Measurements from ENCODE around the gene NPC2. TPM values are rescaled to one million over a fixed set of nuclear protein-coding genes. Genes with fewer than 3 reads are reported as not detected.

The NPC2 gene
- total RNA-seq, 1 donor from 2014 or later, result 246 TPM

- no peaks in the 10 kb centered on the region for H3K9me3 Mint-ChIP-seq (ENCODE audit: unreplicated experiment)
- no peak overlapping the region for H3K4me3 Mint-ChIP-seq (ENCODE audit: unreplicated experiment)
- DNase-seq (ENCODE audit: low spot score), result no peak
- no peak overlapping the region for H3K27ac Mint-ChIP-seq (ENCODE audit: unreplicated experiment)
- TF ChIP-seq, protein P1, sequence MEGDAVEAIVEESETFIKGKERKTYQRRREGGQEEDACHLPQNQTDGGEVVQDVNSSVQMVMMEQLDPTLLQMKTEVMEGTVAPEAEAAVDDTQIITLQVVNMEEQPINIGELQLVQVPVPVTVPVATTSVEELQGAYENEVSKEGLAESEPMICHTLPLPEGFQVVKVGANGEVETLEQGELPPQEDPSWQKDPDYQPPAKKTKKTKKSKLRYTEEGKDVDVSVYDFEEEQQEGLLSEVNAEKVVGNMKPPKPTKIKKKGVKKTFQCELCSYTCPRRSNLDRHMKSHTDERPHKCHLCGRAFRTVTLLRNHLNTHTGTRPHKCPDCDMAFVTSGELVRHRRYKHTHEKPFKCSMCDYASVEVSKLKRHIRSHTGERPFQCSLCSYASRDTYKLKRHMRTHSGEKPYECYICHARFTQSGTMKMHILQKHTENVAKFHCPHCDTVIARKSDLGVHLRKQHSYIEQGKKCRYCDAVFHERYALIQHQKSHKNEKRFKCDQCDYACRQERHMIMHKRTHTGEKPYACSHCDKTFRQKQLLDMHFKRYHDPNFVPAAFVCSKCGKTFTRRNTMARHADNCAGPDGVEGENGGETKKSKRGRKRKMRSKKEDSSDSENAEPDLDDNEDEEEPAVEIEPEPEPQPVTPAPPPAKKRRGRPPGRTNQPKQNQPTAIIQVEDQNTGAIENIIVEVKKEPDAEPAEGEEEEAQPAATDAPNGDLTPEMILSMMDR (IDR thresholded peaks at IDR 0.05; ENCODE audit: unreplicated experiment), result no peak
- H3K27me3 Mint-ChIP-seq (ENCODE audit: unreplicated experiment), result peaks cover 2% of the 10 kb centered on the region
- peaks cover 12% of the 10 kb centered on the region for H3K4me1 Mint-ChIP-seq (ENCODE audit: unreplicated experiment)
- no peaks in the 10 kb centered on the region for H3K36me3 Mint-ChIP-seq (ENCODE audit: low read depth, unreplicated experiment)
Observed at GRCh38 chr14:74490486-74490885, 2.6 kb downstream of the NPC2 start.

DNA sequence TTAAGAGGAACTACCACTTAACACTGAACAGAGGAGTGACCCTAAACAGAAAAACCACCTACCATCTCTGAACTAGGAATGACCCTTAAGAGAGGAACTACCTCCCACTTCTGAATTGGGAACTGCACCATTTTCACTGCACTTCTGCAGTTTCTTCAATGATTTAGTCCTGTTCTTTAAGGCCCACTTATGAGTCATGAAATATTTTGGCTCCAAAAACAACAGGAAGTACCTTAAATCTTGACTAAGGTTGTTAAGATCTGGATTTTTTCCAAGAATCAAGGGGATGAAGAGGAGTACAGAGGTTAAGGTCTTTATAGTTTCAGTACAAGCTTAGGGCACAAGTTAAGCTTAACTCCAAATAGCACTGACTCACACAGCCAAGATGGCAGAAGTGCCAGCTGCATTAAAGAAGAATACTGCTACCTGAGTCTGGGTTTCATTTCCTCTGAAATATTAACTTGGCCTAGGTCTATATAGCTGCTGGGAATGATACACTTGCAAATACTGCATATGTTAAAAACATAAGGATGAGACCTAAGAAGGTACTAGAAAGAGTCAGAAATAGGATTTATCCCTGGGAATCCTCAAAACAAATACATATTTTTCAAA lies 4.2 kb downstream of the NPC2 start:
- peaks cover 2% of the 10 kb centered on the region for H3K27me3 Mint-ChIP-seq (ENCODE audit: unreplicated experiment)
- no peak overlapping the region for H3K4me3 Mint-ChIP-seq (ENCODE audit: unreplicated experiment)
- H3K27ac Mint-ChIP-seq (ENCODE audit: unreplicated experiment), result no peak overlapping the region
- no peak for DNase-seq (ENCODE audit: low spot score)
- no peaks in the 10 kb centered on the region for H3K36me3 Mint-ChIP-seq (ENCODE audit: low read depth, unreplicated experiment)
- no peaks in the 10 kb centered on the region for H3K9me3 Mint-ChIP-seq (ENCODE audit: unreplicated experiment)
- H3K4me1 Mint-ChIP-seq (ENCODE audit: unreplicated experiment), result peaks cover 5% of the 10 kb centered on the region
- TF ChIP-seq, protein P1 (IDR thresholded peaks at IDR 0.05; ENCODE audit: unreplicated experiment), result no peak

DNA sequence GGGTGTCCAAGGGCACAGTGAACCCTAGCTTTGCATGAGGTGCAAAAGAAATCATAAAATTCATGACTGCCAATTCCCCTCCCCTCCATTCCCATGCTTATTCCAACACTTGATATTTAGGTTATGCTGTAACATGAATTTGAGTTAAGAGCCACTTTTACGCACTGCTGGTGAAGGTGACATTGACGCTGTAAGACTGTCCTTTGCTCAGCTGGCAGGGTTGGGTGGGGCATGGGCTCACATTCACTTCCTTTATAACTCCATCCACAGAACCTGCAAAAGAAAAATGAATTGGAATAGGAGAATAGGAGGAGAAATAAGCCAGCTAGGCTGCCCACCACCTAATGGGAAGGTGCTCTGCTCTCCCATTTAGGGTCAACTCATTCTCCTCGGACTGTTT lies 6.9 kb downstream of the NPC2 start:
- Mint-ChIP-seq H3K27me3 (ENCODE audit: unreplicated experiment) (peaks cover 2% of the 10 kb centered on the region), H3K36me3 (ENCODE audit: low read depth, unreplicated experiment) (no peaks in the 10 kb centered on the region), H3K9me3 (ENCODE audit: unreplicated experiment) (no peaks in the 10 kb centered on the region), H3K4me3 (ENCODE audit: unreplicated experiment) (no peak overlapping the region), H3K27ac (ENCODE audit: unreplicated experiment) (no peak overlapping the region), H3K4me1 (ENCODE audit: unreplicated experiment) (peaks cover 5% of the 10 kb centered on the region)
- DNase-seq (ENCODE audit: low spot score), result no peak
- TF ChIP-seq, protein P1 (IDR thresholded peaks at IDR 0.05; ENCODE audit: unreplicated experiment), result no peak

DNA sequence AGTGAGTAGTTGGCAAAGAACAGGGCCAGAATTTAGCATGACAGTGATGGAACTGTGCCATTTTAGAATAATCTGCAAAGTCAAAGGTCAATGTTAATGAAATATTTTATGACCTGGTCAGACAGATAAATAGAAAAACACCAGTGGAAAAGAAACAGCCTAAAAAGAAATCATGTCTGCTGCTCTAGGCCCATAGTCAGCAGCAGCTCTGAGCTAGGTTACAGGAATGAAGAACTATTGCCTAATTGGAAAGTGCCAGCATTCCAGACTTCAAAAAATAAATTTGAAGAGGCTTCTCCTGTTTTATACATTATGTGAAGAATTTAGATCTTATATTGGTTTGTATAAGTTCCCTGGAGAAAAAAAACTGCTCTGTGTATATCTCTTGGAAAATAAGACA lies 9.8 kb downstream of the NPC2 start:
- TF ChIP-seq, protein P1 (IDR thresholded peaks at IDR 0.05; ENCODE audit: unreplicated experiment), result no peak
- H3K9me3 Mint-ChIP-seq (ENCODE audit: unreplicated experiment), result no peaks in the 10 kb centered on the region
- peaks cover 8% of the 10 kb centered on the region for H3K4me1 Mint-ChIP-seq (ENCODE audit: unreplicated experiment)
- H3K27ac Mint-ChIP-seq (ENCODE audit: unreplicated experiment), result no peak overlapping the region
- H3K36me3 Mint-ChIP-seq (ENCODE audit: low read depth, unreplicated experiment), result peaks cover 6% of the 10 kb centered on the region
- DNase-seq (ENCODE audit: low spot score), result no peak
- no peaks in the 10 kb centered on the region for H3K27me3 Mint-ChIP-seq (ENCODE audit: unreplicated experiment)
- no peak overlapping the region for H3K4me3 Mint-ChIP-seq (ENCODE audit: unreplicated experiment)

GRCh38 chr14:74482571-74482970 lies 10.5 kb downstream of the NPC2 start:
- Mint-ChIP-seq H3K36me3 (ENCODE audit: low read depth, unreplicated experiment) (peaks cover 6% of the 10 kb centered on the region), H3K27me3 (ENCODE audit: unreplicated experiment) (no peaks in the 10 kb centered on the region)

More at GRCh38 chr14:74482571-74482970, 10.5 kb downstream of the NPC2 start:
- H3K4me1 Mint-ChIP-seq (ENCODE audit: unreplicated experiment), result peaks cover 8% of the 10 kb centered on the region
- TF ChIP-seq, protein P1 (IDR thresholded peaks at IDR 0.05; ENCODE audit: unreplicated experiment), result no peak
- no peak overlapping the region for H3K4me3 Mint-ChIP-seq (ENCODE audit: unreplicated experiment)
- no peak for DNase-seq (ENCODE audit: low spot score)
- no peaks in the 10 kb centered on the region for H3K9me3 Mint-ChIP-seq (ENCODE audit: unreplicated experiment)
- H3K27ac Mint-ChIP-seq (ENCODE audit: unreplicated experiment), result no peak overlapping the region

Measured in endothelial cell (in vitro differentiated cells).